Left ventricle myocardium inferior (tissue), 1 donor: Measurements from ENCODE around the gene CTNNA2. TPM values are rescaled to one million over a fixed set of nuclear protein-coding genes. Genes with fewer than 3 reads are reported as not detected.

Experiments used
- DNase-seq: peaks from one replicate; pipeline ENCODE4 v3.0.0-alpha.2; 2020
- H3K27ac ChIP-seq: fragments of 200-600 bp; replicated peaks from 2 replicates; pipeline ENCODE4 v1.8.0; 2021
- H3K27me3 ChIP-seq: fragments of 200-600 bp; 2 replicates; pipeline ENCODE4 v1.8.0; 2021; ENCODE audit warnings: low read depth
- H3K36me3 ChIP-seq: fragments of 200-600 bp; 2 replicates; pipeline ENCODE4 v1.8.0; 2021
- H3K4me1 ChIP-seq: fragments of 200-600 bp; 2 replicates; pipeline ENCODE4 v1.8.0; 2021
- H3K4me3 ChIP-seq: fragments of 200-600 bp; 2 replicates; pipeline ENCODE4 v1.8.0; 2021; ENCODE audit warnings: mild to moderate bottlenecking, moderate library complexity
- H3K9me3 ChIP-seq: fragments of 200-600 bp; replicated peaks from 2 replicates; pipeline ENCODE4 v1.8.0; 2021
- intact Hi-C: fragments of 100-400 bp; cut with micrococcal nuclease; formaldehyde crosslinking; loops from one replicate; pipeline ENCODE4 v1.11.0; 2022
- total RNA-seq: library from RNA; stranded (reverse); fragmentation: NEBNext Ultra II Directional; extraction: Animal tissue kit (Norgen Biotek cat#: 25700); gene quantifications from one replicate; pipeline ENCODE4 v1.2.1, GENCODE V29; 2021
- TF ChIP-seq, protein P1 (sequence below): fragments of 200-600 bp; IDR thresholded peaks from 2 replicates; pipeline ENCODE4 v1.8.0; 2021; ENCODE audit warnings: antibody characterized with exemption, mild to moderate bottlenecking, borderline replicate concordance
- donor health status: DM: no; HTN: yes; CAD: no; lungs with severe emphysema.

The CTNNA2 gene
- total RNA-seq, 1 donor from 2014 or later, result not detected

DNA sequence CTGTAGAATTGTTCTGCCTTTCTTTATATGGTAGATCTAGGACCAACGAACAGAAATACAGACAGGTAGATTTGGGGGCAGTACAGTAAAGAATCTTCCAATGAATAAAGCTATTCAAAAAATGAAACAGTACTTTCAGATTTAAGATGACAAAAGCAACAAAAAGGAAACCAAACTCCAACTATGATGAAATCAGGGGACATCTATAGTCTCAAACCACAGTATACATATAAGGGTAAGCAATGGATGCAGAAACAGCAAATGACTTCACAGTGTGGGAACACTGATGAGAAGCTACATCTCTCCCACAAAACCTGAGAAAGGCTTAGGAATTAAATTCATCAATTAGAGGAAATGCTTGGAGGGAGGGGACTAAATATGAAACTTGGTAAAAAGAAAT is 202.5 kb downstream of the CTNNA2 start:
- Histone ChIP-seq H3K4me3 (no peak overlapping the region), H3K36me3 (no peaks in the 10 kb centered on the region), H3K27ac (no peak overlapping the region), H3K4me1 (no peaks in the 10 kb centered on the region), H3K9me3 (no peaks in the 10 kb centered on the region), H3K27me3 (no peaks in the 10 kb centered on the region)
- intact Hi-C loops, result no loop called here
- no peak for DNase-seq
- TF ChIP-seq, protein P1, sequence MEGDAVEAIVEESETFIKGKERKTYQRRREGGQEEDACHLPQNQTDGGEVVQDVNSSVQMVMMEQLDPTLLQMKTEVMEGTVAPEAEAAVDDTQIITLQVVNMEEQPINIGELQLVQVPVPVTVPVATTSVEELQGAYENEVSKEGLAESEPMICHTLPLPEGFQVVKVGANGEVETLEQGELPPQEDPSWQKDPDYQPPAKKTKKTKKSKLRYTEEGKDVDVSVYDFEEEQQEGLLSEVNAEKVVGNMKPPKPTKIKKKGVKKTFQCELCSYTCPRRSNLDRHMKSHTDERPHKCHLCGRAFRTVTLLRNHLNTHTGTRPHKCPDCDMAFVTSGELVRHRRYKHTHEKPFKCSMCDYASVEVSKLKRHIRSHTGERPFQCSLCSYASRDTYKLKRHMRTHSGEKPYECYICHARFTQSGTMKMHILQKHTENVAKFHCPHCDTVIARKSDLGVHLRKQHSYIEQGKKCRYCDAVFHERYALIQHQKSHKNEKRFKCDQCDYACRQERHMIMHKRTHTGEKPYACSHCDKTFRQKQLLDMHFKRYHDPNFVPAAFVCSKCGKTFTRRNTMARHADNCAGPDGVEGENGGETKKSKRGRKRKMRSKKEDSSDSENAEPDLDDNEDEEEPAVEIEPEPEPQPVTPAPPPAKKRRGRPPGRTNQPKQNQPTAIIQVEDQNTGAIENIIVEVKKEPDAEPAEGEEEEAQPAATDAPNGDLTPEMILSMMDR, result no peak

GRCh38 chr2:79716266-79716665 is 203.4 kb downstream of the CTNNA2 start:
- Histone ChIP-seq H3K9me3 (no peaks in the 10 kb centered on the region), H3K4me3 (no peak overlapping the region), H3K4me1 (no peaks in the 10 kb centered on the region), H3K27ac (no peak overlapping the region), H3K36me3 (no peaks in the 10 kb centered on the region), H3K27me3 (no peaks in the 10 kb centered on the region)
- intact Hi-C loops, result no loop called here
- DNase-seq, result no peak
- TF ChIP-seq, protein P1, result no peak

DNA sequence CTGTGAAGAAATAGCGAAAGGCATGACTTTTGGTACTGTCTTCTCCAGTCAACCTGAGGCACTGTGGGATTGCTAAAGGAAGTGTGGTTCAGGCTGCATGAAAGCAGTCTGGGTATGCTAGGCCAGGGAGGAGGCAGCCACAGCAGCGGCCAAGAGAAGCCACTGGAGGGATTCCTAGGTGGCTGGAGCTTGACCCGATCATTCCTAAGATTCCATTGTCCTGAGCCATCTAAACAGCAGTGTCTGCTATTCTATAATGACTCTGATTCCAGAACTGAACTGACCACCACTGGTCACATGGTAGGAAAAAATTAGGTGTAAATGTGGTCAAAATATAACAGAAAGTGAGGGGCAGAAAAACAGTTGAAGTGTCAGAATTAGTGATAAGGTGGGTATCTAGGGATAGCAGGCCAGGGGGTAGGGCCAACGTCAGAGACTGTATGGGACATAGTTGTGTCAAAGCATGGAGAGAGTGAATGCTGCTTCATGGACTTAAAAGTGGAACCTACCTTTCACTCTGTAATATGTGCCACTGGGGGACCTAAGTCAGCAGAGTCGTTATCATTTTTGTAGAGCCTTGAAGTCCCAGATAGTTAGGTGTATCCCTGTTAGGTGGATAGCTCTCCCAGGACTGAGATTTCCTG is 204.6 kb downstream of the CTNNA2 start:
- no peak for DNase-seq
- Histone ChIP-seq H3K4me1 (no peaks in the 10 kb centered on the region), H3K4me3 (no peak overlapping the region), H3K9me3 (no peaks in the 10 kb centered on the region), H3K27ac (no peak overlapping the region), H3K27me3 (no peaks in the 10 kb centered on the region), H3K36me3 (no peaks in the 10 kb centered on the region)
- TF ChIP-seq, protein P1, result no peak
- intact Hi-C loops, result no loop called here

DNA sequence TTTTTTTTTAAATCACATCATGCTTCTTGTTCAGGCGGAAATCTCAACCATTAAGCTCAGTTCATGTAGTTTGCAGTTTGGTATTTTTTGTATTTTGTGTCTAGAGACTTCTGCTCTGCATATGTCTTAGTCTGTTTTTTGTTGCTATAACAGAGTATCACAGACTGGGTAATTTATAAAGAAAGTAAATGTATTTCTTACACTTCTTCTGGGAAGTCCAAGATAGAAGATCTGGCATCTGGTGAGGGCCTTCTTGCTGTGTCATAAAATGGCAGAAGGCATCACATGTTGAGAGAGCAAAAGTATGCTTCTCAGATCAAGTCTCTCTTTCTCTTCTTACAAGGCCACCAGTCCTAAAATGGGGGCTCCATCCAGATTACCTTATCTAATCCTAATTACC is 208.2 kb downstream of the CTNNA2 start:
- DNase-seq, result no peak
- H3K27me3 ChIP-seq, result no peaks in the 10 kb centered on the region
- TF ChIP-seq, protein P1, result no peak
- intact Hi-C loops, result no loop called here
- H3K36me3 ChIP-seq, result no peaks in the 10 kb centered on the region
- H3K9me3 ChIP-seq, result peaks cover 4% of the 10 kb centered on the region
- H3K4me3 ChIP-seq, result no peak overlapping the region
- H3K4me1 ChIP-seq, result no peaks in the 10 kb centered on the region
- no peak overlapping the region for H3K27ac ChIP-seq

DNA sequence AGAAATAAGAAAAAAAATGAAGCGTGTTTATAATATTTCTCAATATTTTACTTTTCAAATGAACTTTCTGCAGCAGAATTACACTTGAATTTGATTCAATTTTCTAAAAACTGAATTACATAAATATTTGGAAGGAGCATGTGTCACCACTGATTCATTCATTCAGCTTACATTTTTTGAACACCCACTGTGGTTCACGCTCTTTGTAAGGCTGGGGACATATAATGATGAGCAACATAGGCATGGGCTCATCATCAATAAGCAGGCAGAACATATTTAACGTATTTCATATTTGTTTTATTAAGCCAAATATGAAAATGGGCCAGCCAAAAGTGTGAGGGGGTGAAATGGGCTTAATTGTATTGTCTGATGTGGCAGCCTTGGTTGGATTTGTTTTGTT is 209.1 kb downstream of the CTNNA2 start:
- TF ChIP-seq, protein P1, result no peak
- Histone ChIP-seq H3K9me3 (peaks cover 4% of the 10 kb centered on the region), H3K27me3 (no peaks in the 10 kb centered on the region), H3K4me3 (no peak overlapping the region), H3K36me3 (no peaks in the 10 kb centered on the region), H3K4me1 (no peaks in the 10 kb centered on the region), H3K27ac (no peak overlapping the region)
- intact Hi-C loops, result no loop called here
- DNase-seq, result no peak
